Fibroblast of skin of back (primary cell): ENCODE data around the gene VEZF1.
"Not testable (repeated sequence)": the region's sequence is repeated elsewhere in the genome, so short reads cannot be mapped to it uniquely, and the experiment has no call there.

Experiments
- DNase-seq: peaks from one replicate; pipeline ENCODE4 v3.0.0-alpha.2; 2013

Gene VEZF1

DNA sequence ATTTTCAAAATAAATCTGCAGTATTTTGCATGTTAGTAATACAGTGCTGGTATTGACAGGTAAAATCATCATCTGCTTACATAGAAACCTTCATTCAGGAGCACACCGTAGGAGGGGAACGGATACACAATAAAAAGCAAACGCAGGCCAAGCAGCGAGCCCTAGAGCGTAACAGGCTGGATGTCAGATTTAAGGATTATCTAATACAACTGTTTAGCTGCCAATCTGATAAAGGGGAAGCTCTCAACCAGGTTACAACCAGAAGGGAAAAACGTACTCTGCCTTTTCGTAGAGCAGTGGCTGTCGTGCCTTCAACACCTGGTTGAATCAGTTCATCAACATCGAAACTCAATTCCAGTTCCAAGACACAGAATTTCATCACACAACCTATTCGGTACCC lies 16.5 kb downstream of the VEZF1 start:
- DNase-seq = no peak

DNA sequence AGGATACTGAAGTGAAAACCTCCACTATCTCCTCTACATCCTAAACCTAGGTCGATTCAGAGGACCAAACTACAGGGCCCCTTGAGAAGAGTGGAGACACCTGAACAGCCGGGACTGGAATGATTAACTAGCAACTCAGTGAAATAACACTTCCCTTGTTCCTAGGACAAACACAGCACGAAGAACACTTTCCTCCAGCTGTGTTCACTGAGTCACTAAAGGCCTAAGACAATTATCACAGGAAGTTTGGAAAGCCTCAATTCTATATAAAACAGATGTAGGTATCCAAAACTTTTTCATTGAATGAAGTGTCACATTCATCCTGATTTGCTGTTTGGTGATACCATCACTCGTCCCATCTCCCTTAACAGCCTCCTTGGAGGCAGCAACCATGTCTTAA lies 17.3 kb downstream of the VEZF1 start:
- DNase-seq = peak; percentile 70

DNA sequence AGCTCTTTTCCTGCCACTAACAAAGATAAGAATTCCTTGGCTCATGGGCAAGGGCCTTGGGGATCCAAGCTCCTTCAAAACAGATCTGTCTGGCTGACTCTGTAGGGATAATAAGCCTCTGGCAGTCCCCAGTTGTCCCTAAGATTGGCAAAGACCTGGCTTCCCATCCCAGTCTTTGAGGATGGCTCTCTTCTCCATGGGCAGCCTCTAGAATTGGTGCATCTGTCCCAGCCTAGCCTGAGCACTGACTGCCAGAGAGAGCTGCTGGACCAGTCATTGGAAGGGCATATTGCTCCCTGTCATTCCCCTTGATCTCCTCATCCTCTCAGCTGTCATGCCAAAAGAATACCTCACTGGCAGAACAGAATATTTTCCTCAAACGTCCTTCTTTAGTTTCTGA lies 19.6 kb downstream of the VEZF1 start:
- no peak for DNase-seq

DNA sequence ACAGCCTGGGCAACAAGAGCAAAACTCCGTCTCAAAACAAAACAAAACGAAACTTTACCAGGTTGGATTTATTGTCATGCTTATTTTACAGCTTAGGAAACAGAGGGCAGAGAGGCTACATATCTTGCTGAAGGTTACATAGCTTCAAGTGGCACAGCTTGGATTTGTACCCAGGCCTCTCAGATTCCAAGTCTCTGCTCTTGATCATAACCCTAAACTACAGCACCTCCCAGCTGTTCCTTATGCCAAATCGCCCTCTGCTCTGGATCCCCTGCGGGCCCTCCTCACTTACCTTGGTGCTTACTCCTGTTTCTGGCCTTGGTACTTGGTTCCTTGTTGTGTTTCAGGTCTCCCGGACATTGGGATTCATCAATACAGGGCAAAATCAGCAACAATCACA lies 21.2 kb downstream of the VEZF1 start:
- DNase-seq = no peak

DNA sequence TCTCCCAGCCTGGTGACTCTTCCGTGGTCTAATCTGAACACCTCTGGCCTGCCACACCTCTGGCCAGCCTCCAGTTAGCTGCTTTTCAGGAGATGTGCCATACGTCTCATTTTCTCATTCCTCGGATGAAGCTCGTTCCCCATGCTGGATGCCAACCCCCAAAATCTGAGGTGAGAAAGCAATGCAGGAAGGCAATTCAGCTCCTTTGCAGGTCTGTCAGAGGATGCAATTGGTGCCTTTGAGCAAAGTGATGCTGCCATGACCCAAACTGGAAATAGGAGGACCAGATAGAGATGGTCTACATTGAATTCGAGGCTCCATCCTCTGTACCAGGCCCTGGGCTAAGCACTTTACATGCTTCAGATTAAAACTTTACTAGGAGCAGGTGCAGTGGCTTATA lies 21.8 kb downstream of the VEZF1 start:
- DNase-seq = no peak

DNA sequence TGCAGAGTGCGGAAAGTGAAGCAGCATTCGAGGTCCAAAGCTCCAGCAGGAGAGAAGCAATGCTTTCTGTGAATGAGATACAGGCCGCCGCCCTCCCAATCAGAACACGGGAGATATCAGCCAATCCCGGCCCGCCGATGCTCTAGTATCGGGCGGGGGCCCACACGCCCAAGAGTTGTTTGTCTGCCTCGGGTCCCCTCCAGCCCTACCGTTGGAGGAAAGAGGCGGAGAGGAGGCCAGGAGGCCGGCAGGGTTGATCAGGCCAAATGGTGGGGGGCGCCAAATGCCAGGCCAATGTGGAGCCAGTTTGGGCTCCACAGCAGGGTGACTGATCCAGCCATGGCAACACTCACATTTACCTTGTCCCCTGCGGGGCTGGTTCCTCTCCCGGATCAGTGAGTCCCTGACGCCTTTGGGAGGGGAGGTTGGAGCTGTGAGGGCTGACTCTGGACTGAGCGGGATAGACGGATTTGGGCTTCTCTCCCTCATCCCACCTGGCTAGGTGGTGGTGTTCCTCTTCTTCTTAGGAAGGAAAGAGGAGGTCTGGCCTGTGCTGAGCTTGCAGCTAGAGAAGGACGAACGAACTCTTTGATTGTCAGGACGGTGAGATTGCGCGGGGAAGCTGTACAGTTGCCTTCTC lies 22.4 kb downstream of the VEZF1 start:
- no peak for DNase-seq

DNA sequence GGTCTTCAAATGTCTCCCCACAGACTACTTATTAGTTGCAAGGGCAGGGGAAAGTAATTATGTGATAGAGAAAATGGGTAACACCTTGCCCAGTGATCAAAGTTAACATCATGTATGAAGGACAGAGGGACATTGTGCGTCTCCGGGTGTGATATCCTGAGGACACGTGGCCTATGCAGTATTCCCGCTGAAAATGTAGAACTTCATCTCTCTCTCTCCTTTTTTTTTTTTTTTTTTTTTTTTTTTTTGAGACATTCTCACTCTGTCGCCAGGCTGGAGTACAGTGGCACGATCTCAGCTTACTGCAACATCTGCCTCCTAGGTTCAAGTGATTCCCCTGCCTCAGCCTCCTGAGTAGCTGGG lies 24.9 kb downstream of the VEZF1 start:
- DNase-seq = no peak

DNA sequence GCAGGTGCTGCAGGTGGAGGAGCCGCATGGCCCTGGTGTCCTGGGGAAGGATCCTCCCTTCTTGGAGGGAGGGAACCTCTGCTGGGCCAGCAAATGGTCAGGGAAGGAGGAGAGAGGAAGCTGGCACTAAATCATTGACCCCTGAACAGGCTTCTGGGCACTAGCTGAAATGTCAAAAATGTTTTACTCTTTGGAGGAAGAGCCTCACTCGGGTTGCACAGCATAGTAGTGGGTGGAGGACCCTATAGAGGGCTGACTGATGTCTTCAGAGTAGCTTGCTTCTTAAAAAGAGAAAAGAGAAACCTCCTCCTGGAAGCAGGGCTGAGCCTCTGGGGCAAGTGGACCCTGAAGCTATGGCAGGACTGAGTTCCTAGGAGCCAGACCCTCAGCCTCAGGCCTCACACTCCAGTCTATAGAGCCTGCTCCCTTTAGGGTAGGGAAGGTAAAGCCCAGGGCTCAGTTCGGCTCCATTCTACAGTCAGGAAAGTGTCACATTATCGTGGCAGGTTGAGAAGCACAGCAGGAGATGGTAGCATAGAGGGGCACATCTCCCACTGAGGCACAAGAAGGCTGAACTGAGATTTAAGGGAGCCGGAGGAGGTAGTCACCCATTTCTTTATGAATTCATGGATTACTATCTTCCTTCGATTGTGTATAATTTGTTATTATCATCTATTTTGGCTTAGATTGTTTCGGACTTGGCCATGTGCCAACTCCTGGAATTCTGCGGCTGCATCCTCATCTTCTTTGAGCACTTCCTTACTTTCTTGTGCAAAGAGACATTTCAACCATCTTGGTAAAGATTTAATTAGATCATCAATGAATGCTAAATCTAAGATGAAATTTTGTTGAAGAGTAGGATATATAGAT lies 25.5 kb downstream of the VEZF1 start:
- DNase-seq = no peak

DNA sequence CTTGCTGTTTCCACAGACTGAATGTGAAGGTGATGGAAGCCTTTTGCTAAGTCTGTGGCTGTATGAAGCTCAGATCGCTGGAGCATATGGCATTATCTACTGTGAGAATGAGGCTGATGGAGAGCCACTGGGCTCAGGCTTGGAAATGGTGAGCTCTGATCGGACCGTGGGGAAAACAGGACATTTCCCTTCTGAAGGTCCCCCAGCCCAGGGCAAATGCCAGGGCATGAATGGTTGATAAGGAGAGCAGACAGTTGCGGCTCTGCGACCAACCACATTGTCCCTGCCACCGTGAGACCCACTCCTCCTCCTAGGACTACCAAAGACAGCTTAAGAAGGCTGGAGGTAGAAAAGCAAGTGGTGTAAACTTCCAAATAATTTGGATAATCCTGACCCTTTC lies 28.1 kb downstream of the VEZF1 start:
- no peak for DNase-seq

DNA sequence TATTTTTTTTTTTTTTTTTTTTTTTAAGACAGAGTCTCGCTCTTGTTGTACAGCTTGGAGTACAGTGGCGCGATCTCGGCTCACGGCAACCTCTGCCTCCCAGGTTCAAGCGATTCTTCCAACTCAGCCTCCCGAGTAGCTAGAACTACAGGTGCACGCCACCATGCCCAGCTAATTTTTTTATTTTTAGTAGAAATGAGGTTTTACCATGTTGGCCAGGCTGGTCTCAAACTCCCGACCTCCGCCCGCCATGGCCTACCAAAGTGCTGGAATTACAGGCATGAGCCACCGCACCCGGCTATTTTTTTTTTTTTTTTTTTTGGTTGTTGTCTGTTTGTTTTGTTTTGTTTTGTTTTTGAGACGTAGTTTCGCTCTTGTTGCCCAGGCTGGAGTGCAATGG lies 29.7 kb downstream of the VEZF1 start:
- not testable (repeated sequence) for DNase-seq

DNA sequence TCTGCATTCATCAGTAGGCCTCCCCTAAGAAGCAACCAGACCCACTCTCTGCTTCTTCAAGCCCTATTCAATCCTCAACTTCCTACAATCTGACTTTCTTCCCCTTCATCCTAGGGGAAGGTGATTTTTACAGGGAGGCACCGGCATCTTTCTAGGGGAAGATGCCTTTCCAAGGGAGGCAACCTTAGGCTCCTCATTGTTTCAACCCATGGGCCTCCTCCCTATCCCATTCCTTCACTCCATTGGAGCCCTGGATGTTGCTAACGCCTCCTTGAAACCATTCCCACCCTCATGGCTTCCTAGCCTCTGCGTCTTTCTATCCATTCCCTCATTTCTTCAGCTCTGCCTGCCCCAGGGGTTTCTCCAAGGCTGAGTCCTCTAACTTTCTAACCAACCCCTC lies 30.2 kb downstream of the VEZF1 start:
- DNase-seq = no peak

DNA sequence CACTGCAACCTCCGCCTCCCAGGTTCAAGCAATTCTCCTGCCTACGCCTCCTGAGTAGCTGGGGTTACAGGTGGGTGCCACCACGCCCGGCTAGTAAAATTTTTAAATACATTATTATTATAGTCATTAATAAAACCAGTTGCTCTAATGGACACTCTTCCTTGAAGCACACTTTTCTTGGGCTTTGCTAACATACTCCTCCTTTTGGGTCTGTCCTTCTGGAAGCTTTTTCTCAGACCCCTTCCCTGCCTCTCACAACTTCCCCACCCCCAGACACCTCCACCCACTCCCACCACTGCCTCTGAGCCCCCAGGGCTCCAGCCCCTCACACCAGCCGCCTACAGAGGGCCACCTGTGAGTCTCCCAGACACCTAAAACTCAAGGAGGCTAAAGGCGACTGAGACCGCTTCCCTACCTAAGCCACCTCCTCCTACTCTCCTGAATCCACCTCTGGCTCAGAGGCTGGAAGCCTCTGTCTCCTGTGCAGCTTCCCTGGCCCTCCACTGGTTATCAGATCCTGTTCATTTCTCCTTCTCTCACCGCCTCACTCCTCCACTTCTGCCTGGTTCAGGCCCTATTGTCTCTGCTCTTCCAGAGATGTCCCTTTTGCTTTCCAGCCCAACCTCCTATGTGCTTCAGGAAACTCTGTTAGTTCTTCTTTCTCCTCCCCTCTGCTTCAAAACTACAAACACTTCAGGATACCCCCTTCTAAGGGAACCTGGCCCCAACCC lies 30.8 kb downstream of the VEZF1 start:
- DNase-seq = no peak

DNA sequence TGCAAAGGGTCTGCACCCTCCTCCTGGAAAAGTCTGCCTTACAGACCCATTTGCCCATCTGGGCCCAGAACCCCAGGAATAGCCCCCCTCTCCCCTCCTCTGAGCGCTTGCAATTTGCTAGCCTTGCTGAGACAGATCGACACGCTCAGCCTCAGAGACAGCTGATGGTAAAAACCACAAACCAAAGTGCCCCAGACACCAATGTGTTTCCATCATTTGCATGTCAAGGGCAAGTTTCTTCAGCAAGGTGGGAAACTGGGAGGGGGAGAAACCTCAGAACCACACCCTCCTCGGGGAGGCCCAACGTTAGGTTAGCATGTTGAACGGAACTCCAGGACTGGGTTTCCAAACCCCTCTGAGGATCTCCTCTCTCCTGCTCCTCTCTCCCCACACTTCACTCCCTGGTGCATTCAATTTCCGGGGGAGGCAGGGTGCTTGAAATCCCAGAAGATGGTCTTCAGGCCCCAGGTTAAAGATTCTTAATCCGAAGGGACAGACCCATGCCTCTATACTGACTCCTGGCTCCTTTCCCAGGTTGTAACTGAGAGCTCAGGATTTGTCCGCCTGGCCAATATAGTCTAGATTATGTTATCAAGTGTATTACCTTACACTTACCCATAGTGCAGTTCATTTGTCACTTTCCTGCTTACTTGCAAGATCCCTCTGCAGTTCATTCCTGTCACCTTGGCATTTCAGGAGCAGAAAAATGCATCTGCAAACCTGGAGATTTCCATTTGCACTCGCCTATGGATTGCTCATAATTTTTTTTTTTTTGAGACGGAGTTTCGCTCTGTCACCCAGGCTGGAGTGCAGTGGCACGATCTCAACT lies 31.5 kb downstream of the VEZF1 start:
- no peak for DNase-seq

DNA sequence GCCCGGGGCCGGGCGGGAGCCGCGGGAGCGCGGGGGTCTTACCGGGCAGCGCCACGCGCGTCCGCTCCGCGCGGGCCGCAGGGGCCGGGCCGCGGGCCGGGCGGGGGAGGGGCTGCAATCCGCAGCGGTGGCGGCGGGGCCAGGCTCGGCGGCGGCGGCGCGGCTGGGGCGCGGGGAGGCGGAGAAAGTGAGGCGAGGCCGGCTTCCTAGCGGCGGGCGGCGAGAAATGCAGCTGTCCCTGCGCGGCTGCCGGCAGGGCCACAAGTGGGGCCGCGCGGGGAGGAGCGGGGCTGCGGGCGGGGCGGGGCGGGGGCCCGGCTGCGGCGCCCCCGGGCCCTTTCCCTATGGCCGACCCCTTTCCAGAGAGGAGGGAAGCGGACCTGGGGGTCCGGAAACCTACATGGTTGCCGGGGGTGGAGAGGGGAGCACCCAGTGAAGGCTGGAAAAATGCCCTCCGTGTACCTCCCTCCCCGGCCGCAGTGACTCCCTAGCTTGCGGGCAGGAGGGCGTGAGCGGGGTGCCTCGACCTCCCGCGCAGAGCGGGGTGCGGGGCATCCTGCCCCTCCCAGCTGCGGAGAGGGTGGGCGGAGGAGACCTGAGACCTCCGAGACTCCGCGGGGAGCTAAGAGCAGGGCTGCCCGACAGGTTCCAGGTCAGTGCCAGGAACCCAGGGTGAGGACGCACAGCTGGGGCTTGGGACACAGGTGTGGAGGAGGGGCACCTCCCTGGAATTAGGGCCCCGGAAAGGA lies 32.7 kb downstream of the VEZF1 start, which contains the start of gene CUEDC1:
Gene CUEDC1, minus strand, starts transcription at position 230 of the 749 bp plus-strand sequence. CDS start 69,848 bp downstream, outside the sequence.
- DNase-seq = peak; percentile 73

DNA sequence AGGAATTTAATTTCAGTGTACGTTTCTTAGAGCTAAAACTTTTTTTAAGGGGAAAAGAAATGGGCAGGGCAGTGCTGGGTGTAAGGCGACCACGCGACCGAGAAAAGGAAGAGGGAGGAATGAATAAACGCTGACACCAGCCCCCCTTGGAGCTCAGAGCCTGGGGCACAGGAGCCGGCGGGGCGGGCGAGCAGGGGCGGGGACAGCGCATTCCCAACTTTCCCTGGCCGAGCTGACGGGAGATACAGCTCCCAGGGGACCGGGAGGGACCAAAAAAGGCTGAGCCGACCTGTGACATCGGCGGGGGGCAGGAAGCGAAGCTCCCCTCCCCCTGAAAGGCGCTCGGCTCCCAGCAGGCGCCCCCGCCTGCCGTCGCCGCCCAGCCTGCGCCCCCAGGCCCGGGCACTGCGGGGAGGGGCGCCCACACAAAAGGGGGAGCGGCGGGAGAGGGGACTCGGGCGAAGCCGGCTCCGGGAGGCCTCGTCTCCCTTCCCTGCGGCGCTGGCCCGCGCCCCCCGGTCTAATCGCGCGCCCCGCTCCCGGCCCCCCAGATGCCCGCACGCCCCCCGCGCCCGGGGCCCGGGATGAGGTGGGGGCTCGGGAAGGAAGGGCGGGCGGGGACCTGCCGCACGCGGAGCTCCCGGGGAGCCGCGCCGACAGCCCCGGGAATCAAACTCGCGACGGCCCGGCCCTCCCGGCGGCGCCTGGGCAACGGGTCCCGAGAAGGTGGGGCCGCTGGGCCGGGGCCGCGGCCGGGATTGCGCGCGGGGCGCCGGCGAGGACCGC lies 33.5 kb downstream of the VEZF1 start:
- peak; percentile 95 for DNase-seq

DNA sequence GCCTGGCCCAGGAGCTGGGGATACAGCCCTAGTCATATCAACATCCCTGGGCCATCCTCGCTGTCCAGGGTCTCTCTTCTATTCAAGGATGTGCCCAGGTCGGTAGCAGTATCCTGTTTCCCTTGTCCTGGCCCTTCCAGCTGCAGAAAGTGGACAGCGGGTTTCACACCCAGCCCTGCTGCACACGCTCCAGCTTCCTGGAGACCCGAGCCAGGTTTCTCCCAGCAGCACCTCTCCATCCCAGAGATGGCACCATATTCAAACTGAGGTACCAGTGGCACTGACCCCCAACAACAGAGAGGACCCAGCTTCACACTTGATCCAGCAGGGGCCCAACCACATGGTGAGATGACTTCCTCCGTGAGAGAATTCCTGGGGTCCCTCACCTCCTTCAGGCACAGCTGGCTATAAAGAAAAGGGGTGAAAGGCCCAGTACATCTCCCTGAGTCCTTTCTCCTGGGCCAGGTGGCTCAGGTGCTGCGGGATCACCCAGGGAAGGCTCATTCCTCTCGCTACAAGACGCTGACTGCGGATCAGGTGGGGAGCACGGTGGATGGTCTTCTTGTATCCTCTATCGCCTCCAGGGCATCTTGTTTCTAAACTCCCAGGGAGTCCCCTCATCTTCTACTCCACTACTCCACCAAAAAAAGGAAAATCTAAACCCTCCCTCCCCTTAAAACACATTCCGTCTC lies 34.2 kb downstream of the VEZF1 start:
- no peak for DNase-seq

DNA sequence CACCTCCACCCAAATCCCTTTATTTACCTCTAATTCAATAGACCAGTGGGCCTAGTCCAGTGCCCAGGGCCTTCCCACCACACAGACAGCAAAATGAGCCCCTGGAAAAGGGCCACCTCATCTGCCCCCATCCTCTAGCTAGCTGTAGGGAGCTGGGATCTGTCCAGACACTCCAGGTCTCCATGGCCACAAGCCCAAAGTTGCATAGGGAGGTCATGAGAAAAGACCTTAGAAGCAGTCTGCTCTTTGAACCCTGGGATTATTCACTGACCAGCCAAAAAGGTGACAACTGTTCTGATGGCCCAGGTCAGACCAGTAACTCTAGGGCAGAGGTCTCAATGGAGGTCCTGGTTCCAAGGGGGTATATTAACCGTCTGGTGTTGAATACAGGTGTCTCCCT lies 34.8 kb downstream of the VEZF1 start:
- no peak for DNase-seq

DNA sequence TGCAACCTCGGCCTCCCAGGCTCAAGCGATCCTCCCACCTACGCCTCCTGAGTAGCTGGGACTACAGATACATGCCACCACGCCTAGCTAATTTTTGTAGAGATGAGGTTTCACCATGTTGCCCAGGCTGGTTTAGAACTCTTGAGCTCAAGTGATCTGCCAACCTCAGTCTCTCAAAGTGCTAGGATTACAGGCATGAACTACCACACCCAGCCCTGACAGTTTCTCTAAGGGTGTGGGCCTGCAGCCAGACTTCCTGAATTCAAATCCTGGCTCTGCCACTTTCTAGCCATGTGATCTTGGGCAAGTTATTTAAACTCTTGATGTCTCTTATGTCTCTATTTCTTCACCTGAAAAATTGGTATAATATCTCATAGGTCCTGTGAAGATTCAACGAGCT lies 38.4 kb downstream of the VEZF1 start:
- DNase-seq = peak; percentile 43

DNA sequence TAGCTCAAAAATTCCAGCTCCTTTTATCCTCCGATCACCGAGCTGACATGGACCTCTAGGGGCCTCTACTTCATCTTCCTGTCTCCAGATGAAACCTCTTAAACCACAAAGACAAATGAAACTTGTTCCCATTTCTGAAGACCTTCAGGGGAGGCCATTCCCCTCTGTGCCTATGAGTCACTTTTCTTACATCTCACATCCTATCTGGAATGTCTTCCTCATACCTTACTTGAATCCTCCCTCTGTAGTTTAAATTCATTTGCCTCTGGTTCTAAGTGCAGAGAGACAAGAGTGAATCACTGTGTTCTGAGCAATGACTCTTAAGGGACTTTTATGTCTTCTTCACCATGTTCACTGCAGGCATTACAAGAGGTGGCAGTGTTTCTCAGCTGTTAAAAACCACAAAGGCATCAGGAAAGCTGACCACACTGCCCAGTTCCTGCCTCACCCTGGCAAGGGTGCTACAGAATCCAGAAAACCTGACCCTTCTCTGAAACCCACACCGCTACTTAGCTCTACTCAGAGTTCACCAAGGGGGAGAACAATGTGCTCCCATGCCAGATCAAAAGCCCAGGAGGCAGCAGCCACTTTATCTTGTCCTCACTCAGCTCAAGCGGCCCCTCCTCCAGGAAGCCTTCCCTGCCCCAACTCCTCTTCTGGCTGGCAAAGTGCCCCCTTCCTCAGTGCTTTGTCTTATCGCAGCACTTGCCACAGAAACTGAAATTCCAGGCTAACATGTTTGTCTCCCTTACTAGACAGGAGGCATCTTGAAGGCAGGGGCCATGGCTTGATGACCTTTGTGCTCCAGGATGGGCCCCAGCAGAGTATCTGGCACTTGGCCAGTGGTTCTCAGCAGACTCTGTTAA lies 39.3 kb downstream of the VEZF1 start:
- peak; percentile 99 for DNase-seq
